ENCODE data around the gene MLST8. TPM values are rescaled to one million over a fixed set of nuclear protein-coding genes. Genes with fewer than 3 reads are reported as not detected.
"Not testable (repeated sequence)": the region's sequence is repeated elsewhere in the genome, so short reads cannot be mapped to it uniquely, and the experiment has no call there.

Gene MLST8
- total and polyA plus RNA-seq, 2 donors (not counting 1 experiment from before 2014, with no cell fraction given), result 36.1 to 112 TPM

DNA sequence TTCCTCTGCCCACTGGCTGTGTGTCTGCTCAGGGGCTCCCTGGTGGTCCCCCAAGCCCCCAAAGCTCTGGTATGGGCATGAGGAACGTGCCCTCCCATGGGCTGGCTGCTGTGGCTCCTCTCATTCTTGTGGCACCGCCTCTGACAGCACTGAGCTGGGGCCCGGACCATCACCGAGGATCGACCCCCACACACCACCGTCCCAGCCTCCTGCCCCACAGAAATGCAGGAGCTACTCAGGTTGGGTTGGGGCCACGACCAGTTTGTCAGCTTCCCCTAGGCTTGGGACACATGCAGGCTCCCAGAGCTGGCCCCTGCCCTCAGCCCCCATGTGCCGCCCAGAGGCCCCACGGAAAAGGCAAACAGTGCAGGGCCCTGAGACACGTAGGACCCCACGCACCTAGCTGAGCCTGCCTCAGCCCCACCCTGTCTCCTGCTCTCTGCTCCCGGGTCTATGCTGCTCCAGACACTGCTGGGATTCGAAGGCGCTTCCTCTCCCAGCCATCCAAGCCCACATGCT is 5.6 kb upstream of the MLST8 start:
- no peak overlapping the region for H3K4me3 Mint-ChIP-seq
- ATAC-seq (ENCODE audit: low read depth) (no peak), DNase-seq (no peak)
- peaks cover 0 to 6% (median 0%) of the 10 kb centered on the region in 3 donors for H3K9me3 ChIP-seq (ENCODE audit: control extremely low read depth in 1 of 3, control insufficient read depth in 2 of 3, insufficient read depth in 1 of 3, low read length in 2 of 3)
- H3K4me1 Mint-ChIP-seq, result peaks cover 14% of the 10 kb centered on the region
- no peak overlapping the region for H3K4me3 ChIP-seq (ENCODE audit: control extremely low read depth in 1 of 5, extremely low read depth in 1 of 5, insufficient read depth in 1 of 5, low read depth in 2 of 5, low read length in 4 of 5)
- H2AFZ ChIP-seq (ENCODE audit: insufficient read depth, low read depth, low read length, poor library complexity, severe bottlenecking), result no peak overlapping the region
- no peak overlapping the region for H3K27ac Mint-ChIP-seq
- intact Hi-C loops (cut with micrococcal nuclease), result loop anchor here (10.0 kb wide), 2 partner anchors 145 to 405 kb away; partner anchors contain the start of gene ABCA3
- no peak overlapping the region for H3K27ac ChIP-seq (ENCODE audit: low read length in 2 of 2)
- H3K27me3 Mint-ChIP-seq, result peaks cover 26% of the 10 kb centered on the region
- 86% methylated on average over 11 of the region's 14 CpGs for WGBS (ENCODE audit: insufficient coverage)
- H3K36me3 ChIP-seq (replicated peaks in 1 of 2; ENCODE audit: control extremely low read depth in 1 of 2, control insufficient read depth in 1 of 2, extremely low read depth in 1 of 2, insufficient read depth in 2 of 2, low read length in 1 of 2), result no peaks in the 10 kb centered on the region
- no peaks in the 10 kb centered on the region for H3K9me3 Mint-ChIP-seq (ENCODE audit: insufficient read depth)
- POLR2A ChIA-PET, result no interaction called here
- H3K4me1 ChIP-seq (ENCODE audit: control insufficient read depth in 2 of 2, insufficient read depth in 2 of 2, low read length in 2 of 2), result peaks cover 15 to 22% of the 10 kb centered on the region in 2 donors
- H3K27me3 ChIP-seq (replicated peaks in 1 of 4; ENCODE audit: control extremely low read depth in 1 of 4, control insufficient read depth in 3 of 4, insufficient read depth in 4 of 4, low read length in 3 of 4), result peaks cover 0 to 36% (median 16%) of the 10 kb centered on the region in 4 experiments
- CTCF ChIA-PET, result interaction anchor here (1.0 kb wide), 1 partner anchor 287 kb away, joined by 3 read pairs; no protein-coding TSS in a partner anchor
- no peak for TF ChIP-seq EZH2 (IDR thresholded peaks at IDR 0.05; ENCODE audit: borderline replicate concordance, insufficient read depth, low read depth, low read length, poor library complexity, severe bottlenecking)
- no peak for TF ChIP-seq CTCF (IDR thresholded peaks at IDR 0.05)
- no peak overlapping the region for H3K4me2 ChIP-seq (replicated peaks; ENCODE audit: low read depth, low read length, poor library complexity, severe bottlenecking)
- no peaks in the 10 kb centered on the region for H3K79me2 ChIP-seq (ENCODE audit: control insufficient read depth, insufficient read depth, low read length)
- H3K9ac ChIP-seq (ENCODE audit: low read length), result no peak overlapping the region
- no peaks in the 10 kb centered on the region for H4K20me1 ChIP-seq (ENCODE audit: control insufficient read depth, insufficient read depth, low read length, poor library complexity, severe bottlenecking)

- ATAC-seq (ENCODE audit: low read depth) (no peak), DNase-seq (no peak)
- Histone ChIP-seq H3K4me1 (ENCODE audit: control insufficient read depth in 2 of 2, insufficient read depth in 2 of 2, low read length in 2 of 2) (peaks cover 13 to 19% of the 10 kb centered on the region in 2 donors), H3K9ac (ENCODE audit: low read length) (no peak overlapping the region), H3K27me3 (replicated peaks in 1 of 4; ENCODE audit: control extremely low read depth in 1 of 4, control insufficient read depth in 3 of 4, insufficient read depth in 4 of 4, low read length in 3 of 4) (peaks cover 0 to 30% (median 12%) of the 10 kb centered on the region in 4 experiments), H3K4me2 (replicated peaks; ENCODE audit: low read depth, low read length, poor library complexity, severe bottlenecking) (no peak overlapping the region), H3K79me2 (ENCODE audit: control insufficient read depth, insufficient read depth, low read length) (no peaks in the 10 kb centered on the region), H3K27ac (ENCODE audit: low read length in 2 of 2) (no peak overlapping the region), H4K20me1 (ENCODE audit: control insufficient read depth, insufficient read depth, low read length, poor library complexity, severe bottlenecking) (no peaks in the 10 kb centered on the region), H3K4me3 (ENCODE audit: control extremely low read depth in 1 of 5, extremely low read depth in 1 of 5, insufficient read depth in 1 of 5, low read depth in 2 of 5, low read length in 4 of 5) (no peak overlapping the region), H3K36me3 (replicated peaks in 1 of 2; ENCODE audit: control extremely low read depth in 1 of 2, control insufficient read depth in 1 of 2, extremely low read depth in 1 of 2, insufficient read depth in 2 of 2, low read length in 1 of 2) (no peaks in the 10 kb centered on the region), H2AFZ (ENCODE audit: insufficient read depth, low read depth, low read length, poor library complexity, severe bottlenecking) (no peak overlapping the region), H3K9me3 (ENCODE audit: control extremely low read depth in 1 of 3, control insufficient read depth in 2 of 3, insufficient read depth in 1 of 3, low read length in 2 of 3) (peaks cover 0 to 3% (median 0%) of the 10 kb centered on the region in 3 donors)
- no peak overlapping the region for H3K4me3 Mint-ChIP-seq
- CTCF ChIA-PET, result interaction anchor here (1.0 kb wide), 1 partner anchor 287 kb away, joined by 3 read pairs; no protein-coding TSS in a partner anchor
- POLR2A ChIA-PET, result no interaction called here
- TF ChIP-seq CTCF (IDR thresholded peaks at IDR 0.05), result no peak
- no peak for TF ChIP-seq EZH2 (IDR thresholded peaks at IDR 0.05; ENCODE audit: borderline replicate concordance, insufficient read depth, low read depth, low read length, poor library complexity, severe bottlenecking)
- intact Hi-C loops (cut with micrococcal nuclease), result no loop called here
- H3K4me1 Mint-ChIP-seq, result peaks cover 9% of the 10 kb centered on the region
- H3K9me3 Mint-ChIP-seq (ENCODE audit: insufficient read depth), result no peaks in the 10 kb centered on the region
- peaks cover 21% of the 10 kb centered on the region for H3K27me3 Mint-ChIP-seq
- no peak overlapping the region for H3K27ac Mint-ChIP-seq
- 82% methylated on average over 3 of the region's 6 CpGs for WGBS (ENCODE audit: insufficient coverage)
Observed at GRCh38 chr16:2200313-2200712, 4.9 kb upstream of the MLST8 start.

DNA sequence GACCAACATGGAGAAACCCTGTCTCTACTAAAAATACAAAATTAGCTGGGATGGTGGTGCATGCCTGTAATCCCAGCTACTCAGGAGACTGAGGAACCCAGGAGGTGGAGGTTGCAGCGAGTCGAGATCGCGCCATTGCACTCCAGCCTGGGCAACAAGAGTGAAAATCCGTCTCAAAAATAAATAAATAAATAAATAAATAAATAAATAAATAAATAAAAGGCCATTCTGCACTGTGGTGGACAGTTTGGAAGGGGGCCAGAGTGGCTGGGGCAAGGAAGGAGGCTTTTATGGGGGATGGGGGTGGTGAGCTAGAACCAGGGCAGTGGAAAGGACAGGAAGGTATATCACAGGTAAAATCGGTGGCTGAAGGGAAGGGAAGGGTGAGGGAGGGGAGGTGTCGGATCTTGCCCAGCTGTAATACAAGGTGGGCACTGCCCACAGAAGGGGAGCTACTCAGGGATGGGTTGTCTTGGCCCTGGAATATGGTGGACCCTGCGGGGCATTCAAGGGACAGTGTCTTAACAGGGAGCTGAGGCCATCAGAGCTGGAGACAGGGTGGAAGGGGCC is 2.0 kb upstream of the MLST8 start:
- H3K4me3 ChIP-seq (ENCODE audit: control extremely low read depth in 1 of 5, extremely low read depth in 1 of 5, insufficient read depth in 1 of 5, low read depth in 2 of 5, low read length in 4 of 5); H3K4me2 ChIP-seq (replicated peaks; ENCODE audit: low read depth, low read length, poor library complexity, severe bottlenecking); H2AFZ ChIP-seq (ENCODE audit: insufficient read depth, low read depth, low read length, poor library complexity, severe bottlenecking); H3K9me3 ChIP-seq (ENCODE audit: control extremely low read depth in 1 of 3, control insufficient read depth in 2 of 3, insufficient read depth in 1 of 3, low read length in 2 of 3); DNase-seq; H3K9ac ChIP-seq (ENCODE audit: low read length); intact Hi-C loops (cut with micrococcal nuclease); ATAC-seq (ENCODE audit: low read depth); H3K27me3 ChIP-seq (replicated peaks in 1 of 4; ENCODE audit: control extremely low read depth in 1 of 4, control insufficient read depth in 3 of 4, insufficient read depth in 4 of 4, low read length in 3 of 4); H4K20me1 ChIP-seq (ENCODE audit: control insufficient read depth, insufficient read depth, low read length, poor library complexity, severe bottlenecking); H3K9me3 Mint-ChIP-seq (ENCODE audit: insufficient read depth); H3K27ac ChIP-seq (ENCODE audit: low read length in 2 of 2): not testable (repeated sequence)
- Mint-ChIP-seq H3K4me1 (peaks cover 21% of the 10 kb centered on the region), H3K27me3 (peaks cover 13% of the 10 kb centered on the region), H3K27ac (peak overlapping the region; percentile 42), H3K4me3 (peak overlapping the region; percentile 37)
- 97% methylated on average over 3 of the region's 8 CpGs for WGBS (ENCODE audit: insufficient coverage)
- peaks cover 0 to 14% of the 10 kb centered on the region in 2 experiments for H3K36me3 ChIP-seq (replicated peaks in 1 of 2; ENCODE audit: control extremely low read depth in 1 of 2, control insufficient read depth in 1 of 2, extremely low read depth in 1 of 2, insufficient read depth in 2 of 2, low read length in 1 of 2)
- POLR2A ChIA-PET, result interaction anchor here (0.5 kb wide), 1 partner anchor 47 kb away, joined by 11 read pairs; no protein-coding TSS in a partner anchor
- H3K79me2 ChIP-seq (ENCODE audit: control insufficient read depth, insufficient read depth, low read length), result peaks cover 22% of the 10 kb centered on the region
- H3K4me1 ChIP-seq (ENCODE audit: control insufficient read depth in 2 of 2, insufficient read depth in 2 of 2, low read length in 2 of 2), result peaks cover 12 to 22% of the 10 kb centered on the region in 2 donors
- CTCF ChIA-PET, result interaction anchor here (1.2 to 3.4 kb wide), 3 partner anchors 8 to 48 kb away, joined by 5 to 20 read pairs (median 6); partner anchors contain the start of genes ECI1 and TRAF7

Measured in B cell (primary cell).